Measurements from ENCODE around the gene C16orf96. TPM values are rescaled to one million over a fixed set of nuclear protein-coding genes. Genes with fewer than 3 reads are reported as not detected.

Gene C16orf96
- total and polyA plus RNA-seq, 2 experiments from 2014 or later, result not detected

- Histone ChIP-seq H3F3A (ENCODE audit: insufficient read depth) (peaks cover 6% of the 10 kb centered on the region; the same call in 1 of the 2 replicates), H4K20me1 (ENCODE audit: insufficient read depth) (no peaks in the 10 kb centered on the region), H3K4me1 (ENCODE audit: insufficient read depth) (0 out of 2 replicates have a peak, but pooled peaks cover 6% of the 10 kb centered on the region), H3K27ac (no peak overlapping the region), H3K79me2 (ENCODE audit: insufficient read depth) (peaks cover 11% of the 10 kb centered on the region), H2AFZ (no peak overlapping the region), H3K4me3 (no peak overlapping the region), H3K9me2 (ENCODE audit: insufficient read depth) (no peaks in the 10 kb centered on the region), H3K4me2 (ENCODE audit: unreplicated experiment) (no peak overlapping the region), H3K9me3 (ENCODE audit: low read depth) (no peaks in the 10 kb centered on the region), H3K27me3 (replicated peaks; ENCODE audit: insufficient read depth) (no peaks in the 10 kb centered on the region), H3K9ac (no peak overlapping the region), H3K36me3 (ENCODE audit: low read depth) (no peaks in the 10 kb centered on the region)
- DNase-seq, result no peak
- in situ Hi-C loops (cut with MboI), result no loop called here
- TF ChIP-seq EZH2 (IDR thresholded peaks at IDR 0.05; ENCODE audit: insufficient read depth, poor library complexity, severe bottlenecking) (no peak), EZH2phosphoT487 (IDR thresholded peaks at IDR 0.05; ENCODE audit: insufficient read depth, low read depth) (no peak)
- 81 to 83% methylated on average over 8 of the region's 8 CpGs for WGBS, 2 experiments (ENCODE audit: low coverage in 1 of 2, low lambda C conversion rate in 2 of 2, missing lambda C conversion rate in 2 of 2)
Observed at GRCh38 chr16:4618645-4619418, 62.7 kb downstream of the C16orf96 start.

DNA sequence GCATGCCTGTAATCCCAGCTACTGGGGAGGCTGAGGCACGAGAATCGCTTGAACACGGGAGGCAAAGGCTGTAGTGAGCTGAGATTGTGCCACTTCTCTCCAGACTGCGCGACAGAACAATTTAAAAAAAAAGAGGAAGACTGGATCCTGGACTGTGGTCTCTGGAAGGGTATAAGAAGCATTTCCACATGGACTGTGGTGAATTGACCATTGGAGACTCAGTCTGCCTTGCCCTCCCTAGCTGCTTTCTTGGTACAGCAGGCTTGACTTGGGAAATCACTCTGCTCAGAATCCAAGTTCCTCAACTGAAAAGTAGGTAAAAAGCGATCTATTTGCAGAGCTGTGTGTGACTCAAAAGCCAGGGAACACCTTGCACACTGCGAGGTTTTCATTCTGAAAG, 67.5 kb downstream of the C16orf96 start:
- WGBS, 2 experiments (ENCODE audit: low coverage in 1 of 2, low lambda C conversion rate in 2 of 2, missing lambda C conversion rate in 2 of 2), result 50 to 66% methylated on average over 7 of the region's 7 CpGs
- no peaks in the 10 kb centered on the region for H3K27me3 ChIP-seq (replicated peaks; ENCODE audit: insufficient read depth)
- in situ Hi-C loops (cut with MboI), result no loop called here

GRCh38 chr16:4624015-4624826, 68.1 kb downstream of the C16orf96 start, which contains the start of gene MGRN1:
MGRN1 (plus strand) TSS chr16:4624826; CDS start chr16:4624961, 135 bp downstream.
- H3F3A ChIP-seq (ENCODE audit: insufficient read depth), result no peaks in the 10 kb centered on the region; the same call in 1 of the 2 replicates
- peak within 1 kb of the TSS; percentile 97 for H3K4me3 ChIP-seq
- WGBS, 2 experiments (ENCODE audit: low coverage in 1 of 2, low lambda C conversion rate in 2 of 2, missing lambda C conversion rate in 2 of 2), result 6 to 7% methylated on average over 37 to 42 of the region's 42 CpGs
- H3K9ac ChIP-seq, result peak within 1 kb of the TSS; percentile 97
- H3K36me3 ChIP-seq (ENCODE audit: low read depth), result no peaks in the 10 kb centered on the region
- H3K27ac ChIP-seq, result peak within 1 kb of the TSS; percentile 93
- H3K79me2 ChIP-seq (ENCODE audit: insufficient read depth), result peaks cover 44% of the 10 kb centered on the region
- H3K9me3 ChIP-seq (ENCODE audit: low read depth), result no peaks in the 10 kb centered on the region
- no peaks in the 10 kb centered on the region for H4K20me1 ChIP-seq (ENCODE audit: insufficient read depth)
- H3K27me3 ChIP-seq (replicated peaks; ENCODE audit: insufficient read depth), result no peaks in the 10 kb centered on the region
- H3K4me1 ChIP-seq (ENCODE audit: insufficient read depth), result no peaks in the 10 kb centered on the region
- peak within 1 kb of the TSS; percentile 96 for H3K4me2 ChIP-seq (ENCODE audit: unreplicated experiment)
- TF ChIP-seq EZH2phosphoT487 (IDR thresholded peaks at IDR 0.05; ENCODE audit: insufficient read depth, low read depth) (no peak), EZH2 (IDR thresholded peaks at IDR 0.05; ENCODE audit: insufficient read depth, poor library complexity, severe bottlenecking) (no peak)
- in situ Hi-C loops (cut with MboI), result no loop called here
- H2AFZ ChIP-seq, result peak within 1 kb of the TSS; percentile 74
- DNase-seq, result peak; percentile 99
- no peaks in the 10 kb centered on the region for H3K9me2 ChIP-seq (ENCODE audit: insufficient read depth)

More for the DNA sequence above, 67.5 kb downstream of the C16orf96 start:
- H3K27ac ChIP-seq, result no peak overlapping the region
- no peaks in the 10 kb centered on the region for H4K20me1 ChIP-seq (ENCODE audit: insufficient read depth)
- no peak for DNase-seq
- no peaks in the 10 kb centered on the region; the same call in 1 of the 2 replicates for H3F3A ChIP-seq (ENCODE audit: insufficient read depth)
- H3K9ac ChIP-seq, result no peak overlapping the region
- no peaks in the 10 kb centered on the region for H3K4me1 ChIP-seq (ENCODE audit: insufficient read depth)
- H3K79me2 ChIP-seq (ENCODE audit: insufficient read depth), result peaks cover 38% of the 10 kb centered on the region
- TF ChIP-seq EZH2phosphoT487 (IDR thresholded peaks at IDR 0.05; ENCODE audit: insufficient read depth, low read depth) (no peak), EZH2 (IDR thresholded peaks at IDR 0.05; ENCODE audit: insufficient read depth, poor library complexity, severe bottlenecking) (no peak)
- no peaks in the 10 kb centered on the region for H3K9me3 ChIP-seq (ENCODE audit: low read depth)
- no peak overlapping the region for H2AFZ ChIP-seq
- H3K36me3 ChIP-seq (ENCODE audit: low read depth), result no peaks in the 10 kb centered on the region
- no peaks in the 10 kb centered on the region for H3K9me2 ChIP-seq (ENCODE audit: insufficient read depth)
- H3K4me3 ChIP-seq, result no peak overlapping the region
- H3K4me2 ChIP-seq (ENCODE audit: unreplicated experiment), result no peak overlapping the region

DNA sequence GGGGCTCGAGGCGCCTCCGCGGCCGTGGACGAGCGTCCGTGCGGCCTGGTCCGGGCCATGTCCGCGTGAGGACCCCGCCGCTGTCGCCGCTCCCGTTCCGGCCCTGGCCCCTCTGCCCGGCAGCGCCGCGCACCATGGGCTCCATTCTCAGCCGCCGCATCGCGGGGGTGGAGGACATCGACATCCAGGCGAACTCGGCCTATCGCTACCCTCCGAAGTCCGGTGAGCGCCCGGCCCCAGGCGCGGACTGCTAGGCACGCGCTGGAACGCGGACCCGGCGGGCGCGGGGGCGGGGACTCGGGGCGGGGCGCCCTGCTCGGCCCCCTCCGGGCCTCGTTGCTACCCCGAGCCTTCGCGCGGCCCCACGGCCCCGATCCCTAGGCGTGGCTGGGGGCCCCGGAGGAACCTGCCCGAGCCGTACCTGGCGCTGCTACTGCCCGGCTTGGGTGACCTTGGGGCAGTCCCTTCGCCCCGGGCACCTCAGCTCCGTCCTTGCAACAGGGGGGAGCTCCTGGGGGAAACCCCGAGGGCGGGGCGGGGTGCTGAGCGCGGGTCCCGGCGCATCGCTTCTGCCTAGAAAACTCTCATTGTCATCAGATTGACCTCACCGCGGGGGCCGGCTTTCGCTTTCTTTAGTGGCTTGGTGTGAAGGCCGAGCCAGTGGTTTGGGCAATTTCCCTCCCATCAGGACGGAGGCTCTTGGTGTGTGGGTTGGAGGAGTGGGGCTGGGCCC, 68.9 kb downstream of the C16orf96 start:
- H2AFZ ChIP-seq, result peak overlapping the region; percentile 67
- peak overlapping the region; percentile 93 for H3K27ac ChIP-seq
- TF ChIP-seq EZH2phosphoT487 (IDR thresholded peaks at IDR 0.05; ENCODE audit: insufficient read depth, low read depth) (no peak), EZH2 (IDR thresholded peaks at IDR 0.05; ENCODE audit: insufficient read depth, poor library complexity, severe bottlenecking) (no peak)
- H3F3A ChIP-seq (ENCODE audit: insufficient read depth), result no peaks in the 10 kb centered on the region; the same call in 1 of the 2 replicates
- DNase-seq, result peak; percentile 90
- WGBS, 2 experiments (ENCODE audit: low coverage in 1 of 2, low lambda C conversion rate in 2 of 2, missing lambda C conversion rate in 2 of 2), result 1 to 2% methylated on average over 45 to 63 of the region's 80 CpGs
- no peaks in the 10 kb centered on the region for H3K9me2 ChIP-seq (ENCODE audit: insufficient read depth)
- peak overlapping the region; percentile 97 for H3K4me3 ChIP-seq
- H4K20me1 ChIP-seq (ENCODE audit: insufficient read depth), result no peaks in the 10 kb centered on the region
- in situ Hi-C loops (cut with MboI), result no loop called here
- H3K36me3 ChIP-seq (ENCODE audit: low read depth), result no peaks in the 10 kb centered on the region
- H3K9me3 ChIP-seq (ENCODE audit: low read depth), result no peaks in the 10 kb centered on the region
- H3K79me2 ChIP-seq (ENCODE audit: insufficient read depth), result peaks cover 52% of the 10 kb centered on the region
- H3K4me1 ChIP-seq (ENCODE audit: insufficient read depth), result no peaks in the 10 kb centered on the region
- no peaks in the 10 kb centered on the region for H3K27me3 ChIP-seq (replicated peaks; ENCODE audit: insufficient read depth)
- peak overlapping the region; percentile 96 for H3K4me2 ChIP-seq (ENCODE audit: unreplicated experiment)
- H3K9ac ChIP-seq, result peak overlapping the region; percentile 97

All from GM23248 (cell line).